Upper lobe of right lung (tissue), 1 donor: Measurements from ENCODE around the gene ASAP2. TPM values are rescaled to one million over a fixed set of nuclear protein-coding genes. Genes with fewer than 3 reads are reported as not detected.
"Not testable (repeated sequence)": the region's sequence is repeated elsewhere in the genome, so short reads cannot be mapped to it uniquely, and the experiment has no call there.

Source experiments
- ATAC-seq: fragments of 200-7000 bp; cut with Tn5 transposase; one replicate; pipeline ENCODE4 v1.9.1; 2020; ENCODE audit warnings: mild to moderate bottlenecking, moderate library complexity
- DNase-seq: peaks from one replicate; pipeline ENCODE4 v3.0.0-alpha.2; 2020
- H3K27ac ChIP-seq: fragments of 200-600 bp; one replicate; pipeline ENCODE4 v1.8.0; 2022
- H3K27me3 ChIP-seq: fragments of 200-600 bp; one replicate; pipeline ENCODE4 v1.8.0; 2022; ENCODE audit warnings: mild to moderate bottlenecking
- H3K36me3 ChIP-seq: fragments of 200-600 bp; one replicate; pipeline ENCODE4 v1.8.0; 2022
- H3K4me1 ChIP-seq: fragments of 200-600 bp; one replicate; pipeline ENCODE4 v1.8.0; 2022
- H3K4me3 ChIP-seq: fragments of 200-600 bp; one replicate; pipeline ENCODE4 v1.8.0; 2022; ENCODE audit warnings: mild to moderate bottlenecking
- H3K9me3 ChIP-seq: fragments of 200-600 bp; one replicate; pipeline ENCODE4 v1.8.0; 2022
- intact Hi-C: fragments of 100-400 bp; cut with DNase I; formaldehyde crosslinking; loops from one replicate; pipeline ENCODE4 v1.11.0; 2022
- total RNA-seq: library from RNA; stranded (reverse); fragmentation: NEBNext Ultra II Directional; extraction: Animal tissue kit (Norgen Biotek cat#: 25700); gene quantifications from one replicate; pipeline ENCODE4 v1.2.1, GENCODE V29; 2021
- TF ChIP-seq, protein P1 (sequence below): fragments of 200-600 bp; IDR thresholded peaks from one replicate; pipeline ENCODE4 v1.8.0; 2022; ENCODE audit warnings: antibody characterized with exemption
- donor health status: DM: no; HTN: yes; CAD: no; lungs with severe emphysema.

Gene ASAP2
- total RNA-seq, 1 donor from 2014 or later, result 30.9 TPM

DNA sequence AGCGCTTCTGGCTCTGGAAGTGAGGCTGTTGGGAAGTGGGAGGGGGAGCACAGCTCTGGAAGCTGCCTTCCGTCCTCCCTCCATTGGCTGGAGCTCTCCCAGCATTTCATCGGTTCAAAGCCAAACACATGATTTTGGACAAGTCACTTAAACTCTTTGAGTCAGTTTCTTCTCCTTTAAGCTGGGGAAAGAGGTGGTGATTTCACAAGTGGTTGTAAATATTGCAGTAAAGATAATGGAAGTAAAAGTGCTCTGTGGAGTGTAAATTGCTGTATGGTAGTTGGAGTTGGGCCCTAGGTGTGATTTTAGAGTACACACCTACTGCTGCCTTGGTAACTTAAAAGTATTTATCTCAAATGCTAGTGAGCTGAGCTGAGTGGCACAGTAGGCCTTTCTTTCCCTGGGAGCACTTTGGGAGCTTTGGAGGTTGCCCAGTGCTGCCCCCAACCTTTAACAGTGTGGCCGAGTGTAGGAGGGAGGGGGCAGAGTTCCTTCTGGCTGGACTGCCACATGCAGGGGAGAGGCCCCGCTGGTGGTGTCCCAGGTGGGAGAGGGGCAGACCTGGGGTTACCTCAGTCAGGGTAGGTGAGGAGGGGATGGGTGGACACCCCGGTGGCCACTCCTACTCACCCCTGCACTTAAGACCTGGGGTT, 54.7 kb downstream of the ASAP2 start:
- Histone ChIP-seq H3K4me3 (no peak overlapping the region), H3K4me1 (peaks cover 63% of the 10 kb centered on the region), H3K36me3 (no peaks in the 10 kb centered on the region), H3K27me3 (no peaks in the 10 kb centered on the region), H3K27ac (peak overlapping the region; percentile 84), H3K9me3 (no peaks in the 10 kb centered on the region)
- intact Hi-C loops, result no loop called here
- TF ChIP-seq, protein P1, sequence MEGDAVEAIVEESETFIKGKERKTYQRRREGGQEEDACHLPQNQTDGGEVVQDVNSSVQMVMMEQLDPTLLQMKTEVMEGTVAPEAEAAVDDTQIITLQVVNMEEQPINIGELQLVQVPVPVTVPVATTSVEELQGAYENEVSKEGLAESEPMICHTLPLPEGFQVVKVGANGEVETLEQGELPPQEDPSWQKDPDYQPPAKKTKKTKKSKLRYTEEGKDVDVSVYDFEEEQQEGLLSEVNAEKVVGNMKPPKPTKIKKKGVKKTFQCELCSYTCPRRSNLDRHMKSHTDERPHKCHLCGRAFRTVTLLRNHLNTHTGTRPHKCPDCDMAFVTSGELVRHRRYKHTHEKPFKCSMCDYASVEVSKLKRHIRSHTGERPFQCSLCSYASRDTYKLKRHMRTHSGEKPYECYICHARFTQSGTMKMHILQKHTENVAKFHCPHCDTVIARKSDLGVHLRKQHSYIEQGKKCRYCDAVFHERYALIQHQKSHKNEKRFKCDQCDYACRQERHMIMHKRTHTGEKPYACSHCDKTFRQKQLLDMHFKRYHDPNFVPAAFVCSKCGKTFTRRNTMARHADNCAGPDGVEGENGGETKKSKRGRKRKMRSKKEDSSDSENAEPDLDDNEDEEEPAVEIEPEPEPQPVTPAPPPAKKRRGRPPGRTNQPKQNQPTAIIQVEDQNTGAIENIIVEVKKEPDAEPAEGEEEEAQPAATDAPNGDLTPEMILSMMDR, result no peak
- ATAC-seq (peak; percentile 30), DNase-seq (no peak)

DNA sequence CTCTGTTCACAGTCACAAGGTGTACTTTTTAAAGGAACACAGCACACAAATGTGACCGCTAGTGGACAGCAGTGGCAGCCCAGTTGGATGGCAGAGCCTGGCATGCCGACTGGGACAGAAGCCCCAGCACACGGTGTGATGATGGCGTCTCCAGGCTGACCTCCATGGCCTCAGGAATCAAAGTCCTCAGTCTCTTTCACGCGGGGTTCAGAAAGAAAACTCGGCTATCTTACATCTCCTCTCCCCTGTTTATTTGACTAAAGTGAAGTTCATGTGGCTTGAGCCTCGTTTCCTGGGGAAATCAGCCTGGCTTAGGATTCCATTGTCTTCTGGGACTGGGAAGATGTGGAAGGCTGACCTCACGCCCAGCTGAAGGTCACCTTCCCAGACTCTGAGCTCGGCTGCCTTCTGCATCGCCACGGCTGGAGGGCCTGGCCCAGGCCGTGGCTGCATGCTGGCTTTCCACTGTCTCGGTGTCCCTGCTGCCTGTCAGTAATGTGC, 56.1 kb downstream of the ASAP2 start:
- DNase-seq, result no peak
- Histone ChIP-seq H3K4me3 (no peak overlapping the region), H3K4me1 (peaks cover 55% of the 10 kb centered on the region), H3K27me3 (no peaks in the 10 kb centered on the region), H3K36me3 (no peaks in the 10 kb centered on the region), H3K27ac (peak overlapping the region; percentile 84), H3K9me3 (no peaks in the 10 kb centered on the region)
- TF ChIP-seq, protein P1, result no peak
- peak; percentile 40 for ATAC-seq
- intact Hi-C loops, result no loop called here

DNA sequence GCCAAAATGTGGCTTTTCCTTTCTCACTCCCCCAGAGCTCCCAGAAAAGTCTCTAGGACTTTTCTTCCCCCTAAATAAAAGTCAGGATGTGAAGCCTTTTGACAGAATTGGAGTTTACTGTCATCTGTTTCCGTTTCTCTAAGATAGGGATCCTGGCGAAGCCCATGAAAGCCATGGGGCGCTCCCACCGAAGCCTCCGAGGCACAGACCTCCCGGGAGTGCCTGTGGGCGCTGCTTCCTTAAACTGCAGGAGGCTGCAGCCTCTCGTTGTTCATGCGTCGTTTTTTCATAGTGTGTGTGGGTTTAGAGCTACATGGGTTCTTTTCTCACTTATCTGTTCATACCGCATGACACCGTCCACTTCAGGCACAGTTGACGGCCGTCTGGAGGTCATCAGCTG, 56.8 kb downstream of the ASAP2 start:
- intact Hi-C loops, result no loop called here
- peak overlapping the region; percentile 84 for H3K27ac ChIP-seq
- DNase-seq, result peak; percentile 68
- no peaks in the 10 kb centered on the region for H3K36me3 ChIP-seq
- H3K27me3 ChIP-seq, result no peaks in the 10 kb centered on the region
- peak; percentile 46 for ATAC-seq
- H3K4me3 ChIP-seq, result no peak overlapping the region
- peaks cover 54% of the 10 kb centered on the region for H3K4me1 ChIP-seq
- H3K9me3 ChIP-seq, result no peaks in the 10 kb centered on the region
- TF ChIP-seq, protein P1, result no peak

DNA sequence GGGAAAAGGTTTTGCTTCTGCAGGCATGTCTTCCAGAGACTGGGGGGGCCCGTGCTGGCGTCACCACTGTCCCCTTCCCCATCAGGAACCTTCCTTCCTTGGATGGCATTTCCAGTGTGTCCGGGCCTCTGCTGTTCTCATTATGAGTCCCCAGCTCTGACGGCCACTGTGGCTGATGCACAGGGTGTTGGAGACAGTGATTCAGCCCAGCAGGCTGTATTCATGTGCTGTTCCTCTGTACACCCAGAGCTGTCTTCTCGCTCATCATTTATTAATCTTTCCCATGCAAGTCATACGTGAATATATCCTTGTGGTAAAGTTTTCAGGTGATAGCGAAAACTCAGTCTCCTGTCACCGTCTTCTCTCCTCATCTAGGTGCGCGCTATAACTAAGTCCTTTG, 57.7 kb downstream of the ASAP2 start:
- intact Hi-C loops, result no loop called here
- no peak overlapping the region for H3K27ac ChIP-seq
- H3K9me3 ChIP-seq, result no peaks in the 10 kb centered on the region
- TF ChIP-seq, protein P1, result no peak
- H3K36me3 ChIP-seq, result no peaks in the 10 kb centered on the region
- DNase-seq, result no peak
- H3K4me1 ChIP-seq, result peaks cover 45% of the 10 kb centered on the region
- H3K27me3 ChIP-seq, result no peaks in the 10 kb centered on the region
- ATAC-seq, result no peak
- H3K4me3 ChIP-seq, result no peak overlapping the region

DNA sequence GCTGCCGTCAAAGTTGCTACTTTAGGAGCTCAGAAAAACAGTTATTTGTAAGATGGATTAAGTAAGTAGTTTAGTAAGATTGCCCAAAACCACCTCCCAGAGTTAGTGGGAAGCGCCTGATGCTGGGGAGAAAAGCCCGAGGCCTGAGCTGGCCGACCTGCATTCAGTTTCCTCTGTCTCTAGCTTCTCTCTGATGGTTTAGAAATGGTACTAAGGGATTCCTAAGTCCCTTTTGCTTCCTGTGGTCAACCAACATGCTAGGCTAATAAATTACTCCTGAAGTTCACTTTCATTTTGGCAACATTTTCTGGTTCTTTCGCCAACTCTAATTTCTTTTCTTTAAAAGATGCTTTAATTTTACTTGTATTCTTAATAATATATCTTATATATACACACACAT, 60.1 kb downstream of the ASAP2 start:
- Histone ChIP-seq H3K4me3 (no peak overlapping the region), H3K9me3 (no peaks in the 10 kb centered on the region), H3K4me1 (peaks cover 24% of the 10 kb centered on the region), H3K27me3 (no peaks in the 10 kb centered on the region), H3K36me3 (no peaks in the 10 kb centered on the region), H3K27ac (no peak overlapping the region)
- DNase-seq (no peak), ATAC-seq (no peak)
- TF ChIP-seq, protein P1, result no peak
- intact Hi-C loops, result no loop called here

DNA sequence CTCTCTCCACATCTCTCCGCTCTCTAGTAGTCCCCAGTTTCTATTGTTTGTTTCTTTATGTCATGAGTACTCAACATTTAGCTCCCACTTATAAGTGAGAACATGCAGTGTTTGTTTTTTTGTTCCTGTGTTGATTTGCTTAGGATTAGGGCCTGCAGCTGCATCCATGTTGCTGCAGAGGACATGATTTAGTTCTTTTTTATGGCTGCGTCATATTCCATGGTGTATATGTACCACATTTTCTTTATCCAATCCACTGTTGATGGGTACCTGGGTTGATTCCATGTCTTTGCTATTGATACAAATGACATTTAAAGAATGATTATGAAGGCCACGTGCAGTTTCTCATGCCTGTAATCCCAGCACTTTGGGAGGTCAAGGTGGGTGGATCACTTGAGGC, 60.7 kb downstream of the ASAP2 start:
- peaks cover 18% of the 10 kb centered on the region for H3K4me1 ChIP-seq
- H3K4me3 ChIP-seq, H3K27ac ChIP-seq, H3K36me3 ChIP-seq, intact Hi-C loops, H3K9me3 ChIP-seq, DNase-seq, ATAC-seq, H3K27me3 ChIP-seq: not testable (repeated sequence)
